Activated CD8-positive, alpha-beta T cell treated with anti-CD3 and anti-CD28 coated beads for 36 hours (primary cell): Measurements from ENCODE around the gene TLR9. TPM values are rescaled to one million over a fixed set of nuclear protein-coding genes. Genes with fewer than 3 reads are reported as not detected.

Experiments
- ATAC-seq: fragments of 200-7000 bp; cut with Tn5 transposase; one replicate; pipeline ENCODE4 v1.10.0; 2021; ENCODE audit warnings: mild to moderate bottlenecking, moderate library complexity
- CTCF ChIA-PET: fragments of 350-600 bp; sonication (Branson Sonifier 250); formaldehyde crosslinking; loops from one replicate; lab custom pipeline; 2021; ENCODE audit warnings: antibody characterized with exemption; lab: Charles Lee
- POLR2A ChIA-PET: fragments of 350-600 bp; sonication (Branson Sonifier 250); formaldehyde crosslinking; loops from one replicate; lab custom pipeline; 2021; ENCODE audit warnings: antibody characterized with exemption; lab: Charles Lee
- DNase-seq: peaks from one replicate; pipeline ENCODE4 v3.0.0-alpha.2; 2020
- H3K27ac Mint-ChIP-seq: one replicate; pipeline ENCODE4 v1.8.0; 2021; ENCODE audit warnings: mild to moderate bottlenecking, mixed read lengths
- H3K27me3 Mint-ChIP-seq: one replicate; pipeline ENCODE4 v1.8.0; 2021; ENCODE audit warnings: mixed read lengths
- H3K36me3 Mint-ChIP-seq: one replicate; pipeline ENCODE4 v1.8.0; 2021; ENCODE audit warnings: low read depth, mixed read lengths
- H3K4me1 Mint-ChIP-seq: one replicate; pipeline ENCODE4 v1.8.0; 2021; ENCODE audit warnings: low read depth, mixed read lengths
- H3K4me3 Mint-ChIP-seq: one replicate; pipeline ENCODE4 v1.8.0; 2021; ENCODE audit warnings: mild to moderate bottlenecking, moderate library complexity, mixed read lengths
- H3K9me3 Mint-ChIP-seq: one replicate; pipeline ENCODE4 v1.8.0; 2021; ENCODE audit warnings: mixed read lengths
- CTCF ChIP-seq: fragments of 200-600 bp; IDR thresholded peaks from one replicate; pipeline ENCODE4 v1.8.0; 2022; ENCODE audit warnings: antibody characterized with exemption, mild to moderate bottlenecking
- intact Hi-C: fragments of 100-400 bp; cut with micrococcal nuclease; formaldehyde crosslinking; loops from one replicate; pipeline ENCODE4 v1.10.0; 2022
- total RNA-seq, 2 experiments: library from RNA; stranded (reverse); gene quantifications; one replicate each; pipeline ENCODE4 v1.2.3, GENCODE V29; 2021

TLR9 gene
- total RNA-seq, 2 experiments from 2014 or later, result 2.0 TPM

GRCh38 chr3:52259448-52259847 is 34.0 kb upstream of the TLR9 start:
- no peak overlapping the region for H3K4me3 Mint-ChIP-seq
- no peak for ATAC-seq
- H3K36me3 Mint-ChIP-seq, result peaks cover 95% of the 10 kb centered on the region
- CTCF ChIA-PET, result interaction anchor here (0.7 to 4.0 kb wide), 6 partner anchors 11 to 39 kb away, joined by 3 to 21 read pairs (median 4); no protein-coding TSS in a partner anchor
- POLR2A ChIA-PET, result interaction anchor here (0.8 to 6.1 kb wide), 9 partner anchors 11 to 117 kb away, joined by 3 to 71 read pairs (median 5); partner anchors contain the start of genes PPM1M, TWF2 and WDR82
- intact Hi-C loops, result no loop called here
- no peak for DNase-seq
- peak overlapping the region; percentile 79 for H3K27ac Mint-ChIP-seq
- H3K27me3 Mint-ChIP-seq, result no peaks in the 10 kb centered on the region
- H3K9me3 Mint-ChIP-seq, result no peaks in the 10 kb centered on the region
- no peak for TF ChIP-seq CTCF
- H3K4me1 Mint-ChIP-seq, result peaks cover 92% of the 10 kb centered on the region

- H3K27me3 Mint-ChIP-seq, result no peaks in the 10 kb centered on the region
- H3K36me3 Mint-ChIP-seq, result peaks cover 94% of the 10 kb centered on the region
- ATAC-seq (no peak), DNase-seq (no peak)
- no peak overlapping the region for H3K4me3 Mint-ChIP-seq
- CTCF ChIA-PET, result interaction anchor here (0.7 to 4.0 kb wide), 4 partner anchors 11 to 27 kb away, joined by 3 to 21 read pairs (median 4); no protein-coding TSS in a partner anchor
- no peaks in the 10 kb centered on the region for H3K9me3 Mint-ChIP-seq
- POLR2A ChIA-PET, result interaction anchor here (1.1 to 6.1 kb wide), 6 partner anchors 12 to 116 kb away, joined by 4 to 71 read pairs (median 9); partner anchors contain the start of genes PPM1M, TWF2 and WDR82
- intact Hi-C loops, result no loop called here
- H3K27ac Mint-ChIP-seq, result peak overlapping the region; percentile 79
- H3K4me1 Mint-ChIP-seq, result peaks cover 92% of the 10 kb centered on the region
- TF ChIP-seq CTCF, result no peak
Measured at GRCh38 chr3:52259035-52259434, 33.6 kb upstream of the TLR9 start.

GRCh38 chr3:52257911-52258310 is 32.5 kb upstream of the TLR9 start:
- Mint-ChIP-seq H3K4me1 (peaks cover 92% of the 10 kb centered on the region), H3K4me3 (no peak overlapping the region), H3K27ac (peak overlapping the region; percentile 79), H3K36me3 (peaks cover 93% of the 10 kb centered on the region), H3K9me3 (no peaks in the 10 kb centered on the region), H3K27me3 (no peaks in the 10 kb centered on the region)
- no peak for TF ChIP-seq CTCF
- POLR2A ChIA-PET, result interaction anchor here (0.6 to 6.1 kb wide), 8 partner anchors 9 to 70 kb away, joined by 3 to 71 read pairs (median 5); partner anchors contain the start of genes PPM1M, TLR9, TWF2 and WDR82
- intact Hi-C loops, result no loop called here
- CTCF ChIA-PET, result interaction anchor here (4.0 kb wide), 1 partner anchor 26 kb away, joined by 21 read pairs; no protein-coding TSS in a partner anchor
- DNase-seq (no peak), ATAC-seq (no peak)

- Mint-ChIP-seq H3K36me3 (peaks cover 92% of the 10 kb centered on the region), H3K4me3 (no peak overlapping the region), H3K4me1 (peaks cover 89% of the 10 kb centered on the region), H3K27ac (peak overlapping the region; percentile 81), H3K27me3 (no peaks in the 10 kb centered on the region), H3K9me3 (no peaks in the 10 kb centered on the region)
- ChIA-PET POLR2A (interaction anchor here (1.0 to 6.1 kb wide), 6 partner anchors 10 to 23 kb away, joined by 3 to 71 read pairs (median 6); partner anchors contain the start of gene PPM1M), CTCF (interaction anchor here (0.8 to 0.9 kb wide), 2 partner anchors 22 to 24 kb away, joined by 3 to 4 read pairs; no protein-coding TSS in a partner anchor)
- intact Hi-C loops, result no loop called here
- DNase-seq (no peak), ATAC-seq (no peak)
- TF ChIP-seq CTCF, result no peak
Measured at GRCh38 chr3:52256622-52257021, 31.2 kb upstream of the TLR9 start.

DNA sequence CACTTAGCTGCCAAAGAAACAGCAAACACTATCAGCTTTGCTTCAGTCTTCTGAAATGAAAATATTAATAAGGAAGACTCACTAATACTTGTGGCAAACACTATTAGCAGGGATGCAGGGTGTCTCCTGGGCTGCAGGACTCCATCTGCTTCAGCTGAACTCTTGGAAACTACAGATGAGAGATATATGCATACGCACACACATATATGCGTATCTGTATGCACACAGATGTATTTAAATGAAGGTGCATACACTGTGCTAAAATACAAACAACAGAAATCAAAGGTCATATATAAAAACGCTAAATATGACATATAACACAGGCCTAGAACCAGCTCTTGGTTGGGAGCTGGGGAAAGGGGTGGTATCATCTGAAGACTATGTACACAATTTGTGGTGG is 30.7 kb upstream of the TLR9 start:
- intact Hi-C loops, result no loop called here
- peaks cover 89% of the 10 kb centered on the region for H3K36me3 Mint-ChIP-seq
- H3K27ac Mint-ChIP-seq, result peak overlapping the region; percentile 81
- POLR2A ChIA-PET, result interaction anchor here (0.6 to 6.1 kb wide), 9 partner anchors 9 to 1654 kb away, joined by 3 to 71 read pairs (median 4); partner anchors contain the start of genes PPM1M and WDR82
- H3K4me1 Mint-ChIP-seq, result peaks cover 84% of the 10 kb centered on the region
- no peak for DNase-seq
- H3K9me3 Mint-ChIP-seq, result no peaks in the 10 kb centered on the region
- CTCF ChIA-PET, result interaction anchor here (0.9 to 1.0 kb wide), 2 partner anchors 12 to 24 kb away, joined by 4 to 5 read pairs; no protein-coding TSS in a partner anchor
- no peak for ATAC-seq
- no peak for TF ChIP-seq CTCF
- no peaks in the 10 kb centered on the region for H3K27me3 Mint-ChIP-seq
- H3K4me3 Mint-ChIP-seq, result no peak overlapping the region
